ENCODE data around the gene SKIC2.
"Not testable (repeated sequence)": the region's sequence is repeated elsewhere in the genome, so short reads cannot be mapped to it uniquely, and the experiment has no call there.

The SKIC2 gene

GRCh38 chr6:32004864-32005537 is 46.0 kb downstream of the SKIC2 start:
- Mint-ChIP-seq H3K27ac (peak overlapping the region; percentile 72), H3K4me1 (peaks cover 10% of the 10 kb centered on the region)
- H3K36me3 Mint-ChIP-seq, H3K27me3 Mint-ChIP-seq, H3K4me3 Mint-ChIP-seq, H3K9me3 Mint-ChIP-seq: not testable (repeated sequence)

GRCh38 chr6:32005538-32005880 is 46.5 kb downstream of the SKIC2 start:
- not testable (repeated sequence) for H3K36me3 Mint-ChIP-seq, H3K27ac Mint-ChIP-seq, H3K27me3 Mint-ChIP-seq, H3K9me3 Mint-ChIP-seq, H3K4me3 Mint-ChIP-seq
- H3K4me1 Mint-ChIP-seq = peaks cover 10% of the 10 kb centered on the region

- H3K4me3 Mint-ChIP-seq, H3K9me3 Mint-ChIP-seq, H3K27me3 Mint-ChIP-seq, H3K36me3 Mint-ChIP-seq, H3K27ac Mint-ChIP-seq: not testable (repeated sequence)
- H3K4me1 Mint-ChIP-seq = peaks cover 10% of the 10 kb centered on the region
Observed at GRCh38 chr6:32005991-32006529, 47.1 kb downstream of the SKIC2 start.

DNA sequence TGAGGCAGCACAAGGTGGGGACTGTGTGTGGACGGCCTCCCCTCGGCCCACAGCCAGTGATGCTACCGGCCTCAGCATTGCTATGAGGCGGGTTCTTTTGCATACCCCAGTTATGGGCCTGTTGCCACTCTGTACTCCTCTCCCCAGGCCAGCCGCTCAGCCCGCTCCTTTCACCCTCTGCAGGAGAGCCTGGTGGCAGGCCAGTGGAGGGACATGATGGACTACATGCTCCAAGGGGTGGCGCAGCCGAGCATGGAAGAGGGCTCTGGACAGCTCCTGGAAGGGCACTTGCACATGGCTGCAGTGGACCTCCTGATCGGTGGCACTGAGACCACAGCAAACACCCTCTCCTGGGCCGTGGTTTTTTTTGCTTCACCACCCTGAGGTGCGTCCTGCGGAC is 48.1 kb downstream of the SKIC2 start:
- not testable (repeated sequence) for H3K4me3 Mint-ChIP-seq, H3K27ac Mint-ChIP-seq, H3K27me3 Mint-ChIP-seq, H3K36me3 Mint-ChIP-seq, H3K9me3 Mint-ChIP-seq
- H3K4me1 Mint-ChIP-seq = peaks cover 10% of the 10 kb centered on the region

DNA sequence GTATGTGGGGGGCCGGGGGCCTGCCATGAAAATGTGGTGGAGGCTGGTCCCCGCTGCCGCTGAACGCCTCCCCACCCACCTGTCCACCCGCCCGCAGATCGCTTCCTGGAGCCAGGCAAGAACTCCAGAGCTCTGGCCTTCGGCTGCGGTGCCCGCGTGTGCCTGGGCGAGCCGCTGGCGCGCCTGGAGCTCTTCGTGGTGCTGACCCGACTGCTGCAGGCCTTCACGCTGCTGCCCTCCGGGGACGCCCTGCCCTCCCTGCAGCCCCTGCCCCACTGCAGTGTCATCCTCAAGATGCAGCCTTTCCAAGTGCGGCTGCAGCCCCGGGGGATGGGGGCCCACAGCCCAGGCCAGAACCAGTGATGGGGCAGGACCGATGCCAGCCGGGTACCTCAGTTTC is 49.1 kb downstream of the SKIC2 start:
- H3K36me3 Mint-ChIP-seq, H3K4me3 Mint-ChIP-seq, H3K9me3 Mint-ChIP-seq, H3K27me3 Mint-ChIP-seq, H3K27ac Mint-ChIP-seq: not testable (repeated sequence)
- peaks cover 10% of the 10 kb centered on the region for H3K4me1 Mint-ChIP-seq

GRCh38 chr6:32008616-32009015 is 49.6 kb downstream of the SKIC2 start:
- not testable (repeated sequence) for H3K27me3 Mint-ChIP-seq, H3K27ac Mint-ChIP-seq, H3K36me3 Mint-ChIP-seq, H3K4me3 Mint-ChIP-seq, H3K9me3 Mint-ChIP-seq
- H3K4me1 Mint-ChIP-seq = peaks cover 10% of the 10 kb centered on the region

GRCh38 chr6:32009537-32009936 is 50.6 kb downstream of the SKIC2 start:
- H3K27ac Mint-ChIP-seq, H3K36me3 Mint-ChIP-seq, H3K9me3 Mint-ChIP-seq, H3K4me3 Mint-ChIP-seq, H3K4me1 Mint-ChIP-seq, H3K27me3 Mint-ChIP-seq: not testable (repeated sequence)

GRCh38 chr6:32010856-32011530 is 52.0 kb downstream of the SKIC2 start:
- not testable (repeated sequence) for H3K4me1 Mint-ChIP-seq, H3K4me3 Mint-ChIP-seq, H3K27me3 Mint-ChIP-seq, H3K36me3 Mint-ChIP-seq, H3K27ac Mint-ChIP-seq, H3K9me3 Mint-ChIP-seq

DNA sequence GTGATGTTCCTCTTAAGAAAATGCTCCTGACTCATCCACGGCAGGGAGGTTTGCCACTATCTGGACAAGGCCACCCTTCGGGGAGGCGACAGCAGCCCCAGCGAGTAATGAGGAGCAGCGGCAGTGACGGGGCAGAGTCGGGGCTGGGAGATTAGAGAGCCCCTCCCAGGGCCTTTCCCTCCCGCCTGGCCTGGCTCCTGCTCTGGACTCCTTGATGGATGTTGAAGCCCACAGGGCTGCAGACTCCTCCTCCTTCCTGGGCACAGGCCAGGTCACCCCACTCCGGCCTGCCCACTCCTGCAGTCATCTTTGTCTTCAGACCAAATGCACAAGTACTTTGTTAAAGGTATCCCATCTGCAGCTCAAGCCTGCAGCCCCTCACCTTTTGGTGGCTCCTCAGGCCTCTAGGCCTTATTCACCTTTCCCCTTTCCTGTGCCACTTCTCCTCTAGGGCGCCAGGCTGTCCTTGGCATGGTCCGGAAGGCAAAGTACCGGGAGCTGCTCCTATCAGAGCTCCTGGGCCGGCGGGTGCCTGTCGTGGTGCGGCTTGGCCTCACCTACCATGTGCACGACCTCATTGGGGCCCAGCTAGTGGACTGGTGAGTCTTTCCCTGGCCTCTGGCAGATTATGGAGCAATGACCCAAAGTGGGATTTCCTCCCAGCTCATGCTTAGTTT is 54.1 kb downstream of the SKIC2 start:
- not testable (repeated sequence) for H3K9me3 Mint-ChIP-seq, H3K27ac Mint-ChIP-seq, H3K27me3 Mint-ChIP-seq

DNA sequence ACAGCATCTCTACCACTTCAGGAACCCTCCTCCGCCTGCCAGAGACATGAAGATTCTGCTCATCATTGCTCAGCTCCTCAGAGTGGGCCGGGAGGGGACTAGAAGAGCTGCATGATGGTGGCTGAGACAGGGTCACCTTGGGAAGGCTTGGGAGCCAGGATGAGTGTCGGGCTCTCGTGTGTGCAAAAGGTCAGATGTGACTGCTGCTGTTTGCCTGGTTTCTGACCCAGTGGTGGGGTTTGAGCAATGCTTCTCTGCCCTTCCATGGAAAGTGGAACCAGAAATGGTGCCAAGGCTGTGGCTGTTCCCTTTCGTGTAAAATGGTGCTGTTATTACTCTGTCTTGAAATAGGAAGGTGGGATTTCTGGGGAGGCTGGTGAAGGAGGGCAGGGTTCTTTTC is 54.8 kb downstream of the SKIC2 start:
- H3K4me3 Mint-ChIP-seq, H3K36me3 Mint-ChIP-seq, H3K27me3 Mint-ChIP-seq, H3K27ac Mint-ChIP-seq, H3K9me3 Mint-ChIP-seq, H3K4me1 Mint-ChIP-seq: not testable (repeated sequence)

More for the DNA sequence above, 54.1 kb downstream of the SKIC2 start:
- not testable (repeated sequence) for H3K4me1 Mint-ChIP-seq, H3K4me3 Mint-ChIP-seq, H3K36me3 Mint-ChIP-seq

- H3K9me3 Mint-ChIP-seq, H3K4me1 Mint-ChIP-seq, H3K27me3 Mint-ChIP-seq, H3K27ac Mint-ChIP-seq, H3K4me3 Mint-ChIP-seq, H3K36me3 Mint-ChIP-seq: not testable (repeated sequence)
Observed at GRCh38 chr6:32014547-32014946, 55.6 kb downstream of the SKIC2 start, which contains the start of gene C4B. Gene C4B, plus strand, starts transcription at chr6:32014795. Its CDS starts 51 bp downstream, at chr6:32014846.

Data from activated naive CD4-positive, alpha-beta T cell treated with anti-CD3 and anti-CD28 coated beads, Interleukin-2, amount 50 U/mL, for 24 hours (primary cell).